ENCODE measurements around the gene LARP4B.

Gene LARP4B

DNA sequence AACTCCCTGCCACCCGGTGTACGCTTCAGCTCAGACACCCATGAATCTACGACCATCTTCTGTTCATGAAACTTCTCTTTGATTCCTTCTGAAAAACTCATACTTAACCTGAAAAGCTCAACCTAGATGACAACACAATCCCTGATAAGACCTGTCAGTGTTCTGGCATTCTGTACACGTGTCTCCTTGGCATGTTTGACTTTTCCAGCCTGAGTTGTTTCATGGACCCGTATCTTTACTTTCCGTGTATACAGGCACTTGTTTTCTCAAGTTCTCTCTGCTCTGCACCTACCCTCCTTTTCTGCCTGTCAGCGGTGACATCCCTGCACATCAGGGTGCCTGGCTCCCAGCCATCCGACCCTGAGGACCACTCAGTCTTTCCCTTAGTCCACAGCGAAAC, 103.3 kb downstream of the LARP4B start:
- DNase-seq (ENCODE audit: low read depth in 2 of 2): no peak

DNA sequence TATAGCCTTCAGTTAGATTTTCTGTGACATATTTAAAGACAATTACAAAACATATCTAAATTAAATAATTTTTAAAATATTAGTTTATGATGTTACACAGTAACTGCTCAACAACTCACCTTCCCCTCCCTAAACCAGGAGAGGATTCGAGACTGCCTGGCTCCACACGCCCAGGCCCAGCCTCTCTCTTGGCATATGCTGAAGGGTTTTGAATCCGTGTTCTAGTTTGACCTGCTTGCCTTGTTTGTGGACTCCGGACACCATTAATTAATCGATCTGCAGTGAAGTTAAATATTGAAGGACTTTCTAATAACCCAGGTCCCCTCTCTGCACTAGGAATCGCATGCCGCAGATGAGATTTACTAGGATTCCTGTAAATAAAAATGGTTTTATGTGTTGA, 106.6 kb downstream of the LARP4B start:
- no peak for DNase-seq (ENCODE audit: low read depth in 2 of 2)

DNA sequence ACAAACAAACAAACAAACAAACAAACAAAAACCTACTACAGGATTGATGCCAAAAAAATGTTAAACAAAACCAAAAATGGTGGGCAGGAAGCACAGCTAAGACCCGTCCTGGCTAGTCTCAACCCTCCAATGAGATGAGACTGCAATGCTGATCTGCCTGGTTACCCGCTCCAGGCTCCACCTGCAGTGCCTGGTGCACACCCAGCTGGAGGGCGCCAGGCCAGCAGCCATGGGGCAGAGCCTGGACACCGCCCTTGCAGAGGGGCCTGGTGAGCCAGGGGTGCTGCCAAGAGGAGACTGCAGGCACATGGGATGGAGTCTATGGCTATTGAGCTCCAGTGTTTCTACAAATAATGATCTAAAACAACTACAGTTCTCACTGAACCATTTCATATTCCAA, 107.0 kb downstream of the LARP4B start:
- DNase-seq (ENCODE audit: low read depth in 2 of 2): no peak

DNA sequence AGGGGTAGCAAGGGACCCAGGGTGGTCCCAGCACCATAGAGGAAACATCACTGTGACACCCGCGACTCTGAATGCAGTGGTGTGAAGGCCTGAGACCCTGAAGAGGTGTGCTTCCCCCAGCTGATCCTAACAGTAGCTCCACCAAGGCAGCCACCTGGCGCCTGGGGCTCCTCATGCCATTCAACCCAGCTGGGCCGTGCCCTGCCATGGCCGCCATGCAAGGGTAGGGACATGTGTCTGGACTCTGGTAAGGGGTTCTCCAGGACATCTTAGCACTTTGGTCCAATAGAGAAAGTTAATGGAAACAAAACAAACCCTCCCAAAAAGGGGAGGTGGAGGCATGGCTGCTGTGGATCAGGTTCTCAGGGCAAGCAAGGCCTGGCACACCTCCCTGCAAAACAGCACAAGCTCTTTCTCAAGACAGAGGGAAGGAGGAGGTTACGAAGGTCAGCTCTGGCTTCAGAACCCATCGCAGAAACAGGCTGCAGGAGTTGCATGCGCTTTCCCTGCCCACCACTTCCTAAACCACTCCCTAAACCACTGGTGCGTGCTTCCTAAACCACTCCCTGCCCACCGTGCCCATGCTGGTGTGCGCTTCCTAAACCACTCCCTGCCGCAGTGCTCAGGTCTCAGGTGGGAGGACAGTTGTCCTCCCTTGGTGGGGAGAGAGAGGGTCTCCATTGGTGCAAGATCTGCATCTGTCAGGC, 108.7 kb downstream of the LARP4B start:
- no peak for DNase-seq (ENCODE audit: low read depth in 2 of 2)

DNA sequence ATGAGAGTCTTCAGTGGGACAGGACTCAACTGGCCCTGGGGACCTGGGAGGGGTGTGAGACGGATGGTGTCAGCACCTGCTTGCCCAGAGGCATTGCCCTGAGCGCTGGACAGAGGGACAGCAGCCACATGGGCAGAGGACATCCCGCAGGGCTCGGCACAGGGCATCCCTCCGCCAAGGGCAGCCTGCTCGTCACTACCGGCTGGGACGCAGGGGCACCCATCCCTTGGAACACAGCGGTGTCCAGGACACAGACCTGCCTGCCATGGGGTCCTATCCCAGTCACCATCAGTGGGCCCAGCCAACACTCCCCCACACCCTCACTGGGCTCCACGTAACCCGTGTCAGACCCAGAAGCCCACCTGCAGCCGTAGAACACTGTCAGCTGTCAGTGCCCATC, 109.3 kb downstream of the LARP4B start:
- DNase-seq (ENCODE audit: low read depth in 2 of 2): no peak

DNA sequence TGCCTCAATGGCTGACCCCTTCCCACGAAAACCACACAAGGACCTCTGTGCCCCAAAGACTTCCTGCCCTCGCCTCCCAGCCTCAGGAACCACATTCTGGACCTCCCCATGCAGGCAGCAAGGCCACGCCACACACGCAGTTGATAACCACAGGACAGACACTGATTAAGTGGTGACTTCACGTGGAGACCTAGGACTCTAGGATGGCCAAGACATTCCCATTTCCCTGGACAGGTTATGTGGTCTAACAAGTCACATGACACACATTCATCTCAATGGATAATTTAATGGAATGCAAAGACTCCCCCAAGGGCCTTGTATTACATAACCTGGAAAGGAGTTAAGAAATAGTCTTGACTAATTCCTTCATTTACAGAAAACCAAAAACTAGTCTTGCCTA, 110.2 kb downstream of the LARP4B start:
- no peak for DNase-seq (ENCODE audit: low read depth in 2 of 2)

DNA sequence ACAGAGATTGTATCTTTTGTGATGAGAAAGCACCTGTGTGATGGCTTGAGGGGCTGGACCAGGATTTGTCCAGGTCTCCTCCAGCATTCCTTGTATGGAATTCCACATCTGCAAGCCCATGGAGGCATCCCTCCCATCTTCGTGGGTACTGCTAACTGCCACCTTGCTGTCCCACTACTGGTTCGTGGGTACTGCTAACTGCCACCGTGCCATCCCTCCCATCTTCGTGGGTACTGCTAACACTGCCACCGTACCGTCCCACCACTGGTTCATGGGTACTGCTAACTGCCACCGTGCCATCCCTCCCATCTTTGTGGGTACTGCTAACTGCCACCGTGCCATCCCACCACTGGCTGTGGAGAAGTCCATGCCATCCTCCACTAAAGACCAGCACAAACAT, 111.7 kb downstream of the LARP4B start:
- DNase-seq (ENCODE audit: low read depth in 2 of 2): no peak

DNA sequence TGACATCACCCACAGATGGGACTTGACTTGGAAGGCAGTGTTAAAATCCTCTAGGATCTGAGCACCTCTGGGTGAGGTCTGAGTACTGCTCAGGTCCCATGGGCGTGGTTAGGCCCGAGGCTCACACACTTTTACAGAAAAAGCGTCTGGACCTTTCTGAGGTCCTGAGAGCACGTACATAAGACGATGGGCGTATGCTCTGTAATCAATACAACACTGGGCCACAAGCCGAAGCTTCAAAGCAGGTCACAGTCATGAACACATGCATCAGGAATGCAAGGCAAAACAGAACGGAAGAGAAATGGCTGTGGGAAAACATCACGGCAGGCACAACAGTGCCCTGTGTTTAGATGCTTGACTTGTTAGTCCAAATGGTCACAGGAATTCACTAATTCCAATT, 112.2 kb downstream of the LARP4B start:
- no peak for DNase-seq (ENCODE audit: low read depth in 2 of 2)

DNA sequence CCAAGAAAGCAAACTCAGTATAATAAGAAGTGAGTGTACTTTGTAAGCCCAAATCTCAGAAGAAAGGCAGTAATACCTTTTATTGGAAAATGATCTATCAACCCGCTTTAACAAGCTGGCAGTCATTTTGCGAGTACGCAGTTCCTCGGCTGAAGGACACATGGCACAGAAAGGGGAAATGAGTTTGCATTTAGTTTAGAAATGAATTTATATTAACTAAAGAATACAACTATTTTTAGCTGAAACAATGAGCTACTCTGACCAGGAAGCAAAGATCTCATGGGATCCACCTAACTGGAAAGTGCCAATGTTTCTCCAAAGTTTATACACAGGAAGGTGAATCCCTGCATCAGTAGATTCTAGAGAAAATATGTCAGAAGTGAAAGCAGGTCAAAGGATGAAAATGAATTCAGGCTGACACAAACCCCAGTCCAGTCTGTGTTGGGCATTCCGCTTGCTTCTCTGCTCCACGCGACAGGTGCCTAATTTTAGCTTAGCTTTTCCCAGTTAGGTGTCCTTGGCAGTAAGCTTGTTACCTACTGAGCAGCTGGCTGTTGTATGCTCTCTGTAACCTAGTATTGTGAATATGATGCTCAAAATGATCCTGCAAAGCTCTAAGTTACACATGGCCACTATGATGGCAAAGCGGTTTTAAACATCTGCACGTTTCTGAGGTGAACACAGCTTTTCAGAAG, 112.8 kb downstream of the LARP4B start:
- no peak for DNase-seq (ENCODE audit: low read depth in 2 of 2)

DNA sequence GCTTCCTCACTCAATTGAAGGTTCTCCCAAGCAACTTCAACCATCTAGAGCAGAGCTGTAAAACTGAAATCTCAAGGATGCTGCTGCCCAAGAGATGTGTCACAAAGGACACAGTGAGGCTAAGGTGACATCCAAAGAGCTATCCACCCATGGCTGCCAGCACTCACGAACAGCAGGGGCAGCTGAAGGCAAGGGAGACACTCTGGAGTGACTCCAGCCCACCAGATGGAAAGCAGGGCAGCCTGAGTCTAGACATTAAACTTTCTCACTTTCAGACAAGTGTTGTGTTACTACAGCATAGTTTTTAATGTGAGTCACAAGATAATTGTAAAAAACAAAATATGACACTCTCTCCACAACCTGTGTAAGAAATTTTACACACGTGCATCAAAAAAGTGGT, 113.5 kb downstream of the LARP4B start:
- DNase-seq (ENCODE audit: low read depth in 2 of 2): no peak

DNA sequence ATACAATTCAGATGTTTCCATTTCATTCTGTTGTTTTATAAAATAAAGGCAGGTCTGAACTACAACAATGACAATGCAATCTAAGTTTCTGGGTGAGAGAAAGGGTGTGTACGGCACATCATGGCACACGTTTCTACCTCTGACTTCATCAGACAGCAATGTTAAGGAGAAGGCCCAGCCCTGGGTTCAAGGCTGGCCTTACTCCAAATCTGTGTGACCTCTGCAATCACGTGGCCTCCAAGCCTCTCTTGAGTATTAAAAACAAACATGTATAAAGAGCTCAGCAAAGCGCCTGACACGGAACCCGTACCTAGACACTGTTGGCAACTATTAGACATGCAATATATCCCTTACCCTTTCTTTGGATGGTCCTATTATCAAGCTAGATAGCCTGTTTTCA, 114.1 kb downstream of the LARP4B start:
- no peak for DNase-seq (ENCODE audit: low read depth in 2 of 2)

DNA sequence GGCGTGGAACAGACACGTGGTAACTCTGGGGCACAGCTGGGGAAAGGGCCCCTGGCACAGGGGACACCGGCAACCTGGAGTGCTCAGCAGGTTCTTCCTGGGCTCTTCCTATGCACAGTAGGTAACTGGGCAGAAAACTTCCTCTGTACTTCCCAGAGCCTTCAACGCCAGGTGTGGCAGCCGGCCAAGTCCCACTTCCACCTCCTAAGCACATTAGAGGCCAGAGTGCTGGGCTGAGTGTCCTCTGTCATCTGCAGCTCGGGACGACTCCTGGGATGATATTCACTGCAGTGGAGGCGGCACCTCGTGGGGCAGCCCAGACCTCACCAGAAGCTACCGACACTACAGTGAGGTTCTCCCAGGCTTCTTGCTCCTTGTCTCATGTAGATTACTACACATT, 114.5 kb downstream of the LARP4B start:
- DNase-seq (ENCODE audit: low read depth in 2 of 2): no peak

DNA sequence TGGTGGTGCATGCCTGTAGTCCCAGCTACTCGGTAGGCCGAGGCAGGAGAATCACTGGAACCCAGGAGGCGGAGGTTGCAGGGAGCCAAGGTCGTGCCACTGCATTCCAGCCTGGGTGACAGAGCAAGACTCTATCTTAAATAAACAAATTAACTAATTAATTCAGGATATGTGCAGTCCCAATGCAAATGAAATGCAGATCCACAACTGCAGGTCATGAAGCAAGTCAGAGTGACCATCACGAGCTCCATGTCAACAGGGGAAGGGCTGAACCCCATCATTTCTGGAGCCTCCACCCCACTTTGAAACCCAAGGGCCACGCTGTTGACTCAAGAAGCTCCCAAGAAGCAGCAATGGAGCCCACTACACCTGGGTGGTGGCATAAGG, 115.4 kb downstream of the LARP4B start:
- no peak for DNase-seq (ENCODE audit: low read depth in 2 of 2)

DNA sequence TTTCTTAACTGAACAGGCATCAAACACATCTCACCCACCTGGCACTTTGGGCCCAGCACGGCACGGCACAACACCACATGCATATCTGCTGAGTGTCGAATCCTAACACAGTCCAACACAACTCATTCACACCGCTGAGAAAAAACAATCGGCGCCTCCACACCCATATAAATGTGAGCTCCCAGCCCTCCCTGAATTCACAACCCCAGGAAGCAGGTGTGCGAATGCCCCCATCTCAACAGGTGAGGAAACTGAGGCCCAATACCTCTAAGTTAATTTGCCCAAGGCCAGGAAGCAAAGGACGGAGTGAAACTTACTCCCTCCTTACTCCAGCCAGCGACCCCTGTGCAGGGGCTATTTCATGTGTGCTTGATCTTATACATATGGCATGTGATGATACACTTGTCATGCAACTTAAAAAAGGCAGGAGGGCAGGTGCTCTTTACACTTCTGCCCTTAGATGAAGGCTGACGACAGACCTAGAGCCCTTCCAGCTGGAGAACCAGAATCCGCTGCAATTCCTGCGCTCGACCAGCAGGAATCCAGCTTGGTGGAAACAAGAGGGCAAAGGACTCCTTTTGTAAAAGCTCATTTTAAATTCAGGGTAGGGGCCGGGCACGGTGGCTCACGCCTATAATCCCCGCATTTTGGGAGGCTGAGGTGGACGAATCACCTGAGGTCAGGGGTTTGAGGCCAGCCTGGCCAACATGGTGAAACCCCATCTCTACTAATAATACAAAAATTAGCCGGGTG, 116.0 kb downstream of the LARP4B start:
- DNase-seq (ENCODE audit: low read depth in 2 of 2): no peak

DNA sequence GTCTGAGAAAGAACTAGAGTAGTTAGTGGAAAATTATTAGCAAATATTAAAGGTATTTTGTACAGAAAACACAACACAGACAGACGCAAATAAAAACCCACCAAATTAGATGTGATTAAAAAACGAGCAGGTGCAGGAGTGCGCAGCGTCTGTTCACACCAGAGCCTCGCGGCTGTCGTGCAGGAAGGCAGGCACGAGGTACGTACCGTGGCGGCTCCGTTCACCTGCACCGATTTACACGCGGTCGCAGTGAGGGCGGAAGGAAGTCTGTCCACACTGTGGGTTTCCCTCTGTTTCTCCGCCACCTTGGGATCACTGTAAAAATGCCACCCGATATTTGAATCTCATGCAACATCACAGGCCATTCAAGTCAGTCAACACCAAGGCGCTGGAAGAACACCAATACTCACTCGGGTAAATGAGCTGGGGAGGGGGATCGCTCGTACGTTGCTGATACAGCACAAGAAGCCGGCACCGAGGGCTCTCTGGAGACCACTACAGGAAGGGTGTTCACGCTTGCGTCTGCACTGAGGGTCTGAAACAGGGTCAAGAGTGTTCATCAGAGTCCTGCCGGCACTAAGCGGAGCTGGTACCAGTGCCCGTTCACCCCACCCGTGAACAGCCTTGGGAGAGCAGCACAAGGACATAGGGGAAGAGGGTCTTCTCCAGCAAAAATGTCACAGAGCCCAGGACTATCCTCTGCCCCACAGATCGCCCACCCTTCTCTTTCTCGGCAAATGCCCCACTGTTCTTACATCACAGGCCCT, 116.8 kb downstream of the LARP4B start:
- DNase-seq (ENCODE audit: low read depth in 2 of 2): no peak

DNA sequence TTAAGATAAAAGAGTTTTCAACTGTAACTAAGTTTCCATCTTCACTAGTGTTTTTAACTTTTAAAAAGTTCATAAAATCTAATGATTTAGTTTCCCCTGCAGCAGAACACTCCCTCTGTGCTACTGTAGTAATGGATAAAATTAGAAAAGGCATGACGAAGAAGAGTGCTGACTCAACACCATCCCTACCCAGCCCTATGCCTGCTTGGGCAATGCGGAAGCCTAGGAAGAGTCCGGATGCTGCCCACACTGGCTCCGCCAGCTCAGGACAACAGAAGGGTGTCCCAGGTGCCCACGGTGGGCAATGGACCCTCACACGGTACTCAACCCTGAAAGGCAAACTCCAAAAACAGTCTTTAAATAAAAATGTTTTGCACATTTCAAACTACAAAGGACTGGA, 118.2 kb downstream of the LARP4B start:
- DNase-seq (ENCODE audit: low read depth in 2 of 2): no peak

DNA sequence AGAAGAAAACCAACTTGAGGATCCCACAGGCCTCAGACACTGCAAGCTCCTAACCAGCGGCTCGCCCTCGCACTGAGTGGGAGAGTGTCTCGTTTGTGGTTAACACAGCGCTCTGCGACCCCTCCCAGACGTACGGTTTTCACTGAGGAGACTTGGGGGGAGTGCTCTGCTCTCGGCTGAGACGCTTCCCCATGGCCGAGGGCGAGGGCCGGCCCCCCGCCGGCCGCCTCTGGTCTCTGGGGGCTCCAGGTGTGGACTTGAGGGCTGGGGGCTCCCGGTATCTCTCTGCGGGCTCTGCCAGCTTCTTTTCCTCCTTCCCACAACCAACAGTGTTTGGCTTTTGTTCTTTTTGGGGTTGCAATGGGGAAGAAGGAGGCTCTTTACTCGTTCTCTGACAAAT, 118.7 kb downstream of the LARP4B start:
- no peak for DNase-seq (ENCODE audit: low read depth in 2 of 2)

DNA sequence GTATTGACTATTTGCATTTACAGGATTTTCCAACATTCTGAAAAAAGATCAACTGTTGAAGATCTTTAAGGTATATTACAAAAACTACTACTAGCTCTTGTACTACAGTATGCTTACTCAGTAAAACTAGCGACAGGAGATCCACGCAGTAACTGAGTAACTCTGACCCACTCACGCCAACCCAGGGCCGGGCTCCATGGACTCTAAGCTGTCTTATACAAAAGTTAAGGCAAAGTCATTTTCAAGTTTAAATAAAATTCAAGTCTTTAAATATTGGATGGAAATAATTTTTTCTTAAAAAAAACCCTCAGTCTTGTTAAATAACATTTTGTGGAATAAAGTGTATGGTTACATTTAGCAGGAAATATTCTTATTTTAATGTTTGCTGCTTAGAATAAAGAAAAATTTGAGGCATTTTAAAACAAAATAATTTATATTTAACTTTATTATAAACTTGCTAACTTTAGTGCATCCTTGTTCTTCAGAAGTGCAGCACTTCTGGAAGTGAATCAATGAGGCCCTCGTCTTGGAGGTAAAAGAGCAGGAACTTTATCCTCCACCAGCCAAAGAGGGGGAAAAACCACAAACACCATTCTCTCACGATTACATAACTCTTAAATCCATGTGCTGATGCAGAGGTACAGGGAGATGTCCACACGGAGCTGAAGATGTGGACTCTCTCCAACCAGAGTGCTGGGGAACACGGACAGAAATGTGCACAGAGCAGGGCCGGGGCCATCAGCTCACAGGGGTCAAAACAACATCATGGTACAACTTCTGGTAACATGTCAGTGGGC, 119.9 kb downstream of the LARP4B start:
- DNase-seq (ENCODE audit: low read depth in 2 of 2): no peak

DNA sequence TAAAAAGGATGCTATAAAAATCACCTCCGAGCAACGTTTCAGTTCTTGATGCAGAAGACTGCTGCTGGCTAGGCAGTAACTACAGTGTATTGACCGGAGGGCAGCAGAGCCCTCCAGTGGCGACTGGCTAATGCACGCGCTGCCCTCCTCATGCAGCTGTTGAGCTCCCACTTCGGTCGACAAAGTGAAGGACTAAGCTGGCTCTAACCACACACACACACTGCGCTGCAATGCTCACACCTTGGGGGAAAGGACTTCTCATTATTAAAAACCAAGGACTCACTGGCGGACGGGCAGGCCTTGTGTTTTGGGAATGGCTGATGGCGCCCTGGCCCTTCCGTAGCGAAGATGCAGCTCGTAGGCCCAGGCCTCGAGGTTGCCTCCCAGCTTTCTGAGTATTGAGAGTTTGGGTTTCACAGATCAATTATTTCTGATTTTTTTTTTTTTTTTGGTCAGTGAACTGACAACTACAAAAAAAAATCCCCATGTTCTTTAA, 121.1 kb downstream of the LARP4B start:
- no peak for DNase-seq (ENCODE audit: low read depth in 2 of 2)

DNA sequence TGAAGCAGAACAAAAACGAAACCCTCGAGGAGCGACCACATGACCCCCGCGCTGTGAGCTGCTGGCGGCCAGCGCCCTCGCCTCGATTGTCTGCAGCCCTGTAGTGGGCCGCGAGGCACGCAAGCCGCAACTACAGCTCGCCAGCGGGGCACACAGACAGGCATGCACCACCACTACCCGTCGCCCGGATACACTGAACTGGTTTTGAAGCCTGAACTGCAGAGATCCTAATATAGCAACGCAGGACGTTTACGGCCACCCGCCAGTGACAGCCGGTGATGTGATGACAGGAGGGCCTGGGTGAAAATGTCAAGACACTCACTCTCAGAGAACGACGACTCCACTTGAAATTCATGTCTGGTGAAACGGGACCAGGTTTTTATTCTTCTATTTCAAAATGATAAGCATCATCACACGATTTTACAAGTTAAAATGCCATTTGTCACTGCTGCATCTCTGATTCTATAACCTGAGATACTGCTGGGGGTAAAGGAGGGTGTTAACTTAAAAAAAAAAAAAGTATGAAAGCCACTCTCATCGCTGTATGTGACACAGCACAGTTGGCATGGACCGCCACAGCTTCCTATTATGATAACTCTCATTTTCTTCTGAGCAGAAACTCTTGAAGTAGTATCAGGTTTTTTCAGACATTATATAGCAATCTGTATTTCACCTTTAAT, 121.7 kb downstream of the LARP4B start:
- no peak for DNase-seq (ENCODE audit: low read depth in 2 of 2)

DNA sequence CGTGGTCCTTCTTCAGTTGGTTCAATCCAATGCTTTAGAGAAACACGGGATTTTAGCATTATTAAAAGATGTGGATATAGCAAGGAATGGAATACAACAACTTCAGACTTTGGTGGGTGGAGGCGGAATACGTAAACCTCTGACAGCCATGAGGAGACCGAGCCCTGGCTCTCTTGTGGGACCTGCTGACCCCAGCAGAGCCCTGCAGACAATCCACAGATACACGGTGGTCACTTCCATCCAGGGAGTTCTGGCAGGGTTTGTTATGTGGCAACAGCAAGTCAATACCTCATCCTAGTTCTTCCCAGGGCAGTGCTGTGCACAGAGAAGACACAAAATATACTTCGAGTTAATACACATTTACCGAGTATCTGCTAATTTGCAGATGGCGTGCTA, 123.5 kb downstream of the LARP4B start:
- DNase-seq (ENCODE audit: low read depth in 2 of 2): no peak

Data from stimulated activated CD4-positive, alpha-beta T cell treated with anti-CD3 and anti-CD28 coated beads, Interleukin-4, amount 100 ng/mL, for 48 hours (primary cell).